Calu3 (cell line): ENCODE measurements around the gene IL12RB1. TPM values are rescaled to one million over a fixed set of nuclear protein-coding genes. Genes with fewer than 3 reads are reported as not detected.

Source experiments
- BruUV-seq: library from RNA; stranded (reverse); fragments of 400-500 nt; replicated peaks from 2 replicates; lab custom pipeline; 2021; lab: Mats Ljungman, UMichigan
- CTCF ChIA-PET: fragments of 300-600 bp; sonication (Branson Sonifier 250); formaldehyde crosslinking; loops from one replicate; lab custom pipeline; 2022; ENCODE audit warnings: antibody characterized with exemption; lab: Charles Lee
- DNase-seq: peaks from one replicate; pipeline ENCODE4 v3.0.0; 2022
- H3K27ac Mint-ChIP-seq: one replicate; pipeline ENCODE4 v1.8.0; 2022; ENCODE audit warnings: mixed read lengths; ENCODE audit not compliant: unreplicated experiment
- H3K27me3 Mint-ChIP-seq: one replicate; pipeline ENCODE4 v1.8.0; 2022; ENCODE audit warnings: mixed read lengths; ENCODE audit not compliant: unreplicated experiment
- H3K36me3 Mint-ChIP-seq: one replicate; pipeline ENCODE4 v1.8.0; 2022; ENCODE audit warnings: mild to moderate bottlenecking, moderate library complexity, mixed read lengths; ENCODE audit not compliant: insufficient read depth, unreplicated experiment
- H3K4me1 Mint-ChIP-seq: one replicate; pipeline ENCODE4 v1.8.0; 2022; ENCODE audit warnings: mild to moderate bottlenecking, low read depth, mixed read lengths; ENCODE audit not compliant: unreplicated experiment
- H3K4me3 Mint-ChIP-seq: one replicate; pipeline ENCODE4 v1.8.0; 2022; ENCODE audit warnings: mild to moderate bottlenecking, low read depth, moderate library complexity, mixed read lengths; ENCODE audit not compliant: unreplicated experiment
- H3K9me3 Mint-ChIP-seq: one replicate; pipeline ENCODE4 v1.8.0; 2022; ENCODE audit warnings: low read depth, mixed read lengths; ENCODE audit not compliant: unreplicated experiment
- CTCF ChIP-seq: fragments of 200-600 bp; IDR thresholded peaks from one replicate; pipeline ENCODE4 v1.8.0; 2022; ENCODE audit warnings: antibody characterized with exemption; ENCODE audit not compliant: unreplicated experiment
- intact Hi-C: fragments of 100-400 bp; cut with micrococcal nuclease; formaldehyde crosslinking; loops from one replicate; pipeline ENCODE4 v1.10.0; 2022; ENCODE audit not compliant: unreplicated experiment
- total RNA-seq: library from RNA; stranded (reverse); gene quantifications from 2 replicates; pipeline ENCODE4 v1.2.3, GENCODE V29; 2022

The IL12RB1 gene
- total RNA-seq, 1 experiment from 2014 or later: not detected

GRCh38 chr19:18055967-18056366 is 30.8 kb downstream of the IL12RB1 start:
- no peak overlapping the region for H3K4me3 Mint-ChIP-seq
- no peaks in the 10 kb centered on the region for H3K9me3 Mint-ChIP-seq
- no peak for TF ChIP-seq CTCF
- intact Hi-C loops: no loop called here
- peaks cover 4% of the 10 kb centered on the region for H3K27me3 Mint-ChIP-seq
- CTCF ChIA-PET: no interaction called here
- no peak for DNase-seq
- H3K4me1 Mint-ChIP-seq: peaks cover 8% of the 10 kb centered on the region
- no peaks in the 10 kb centered on the region for H3K36me3 Mint-ChIP-seq
- no TSS peak for BruUV-seq
- no peak overlapping the region for H3K27ac Mint-ChIP-seq

DNA sequence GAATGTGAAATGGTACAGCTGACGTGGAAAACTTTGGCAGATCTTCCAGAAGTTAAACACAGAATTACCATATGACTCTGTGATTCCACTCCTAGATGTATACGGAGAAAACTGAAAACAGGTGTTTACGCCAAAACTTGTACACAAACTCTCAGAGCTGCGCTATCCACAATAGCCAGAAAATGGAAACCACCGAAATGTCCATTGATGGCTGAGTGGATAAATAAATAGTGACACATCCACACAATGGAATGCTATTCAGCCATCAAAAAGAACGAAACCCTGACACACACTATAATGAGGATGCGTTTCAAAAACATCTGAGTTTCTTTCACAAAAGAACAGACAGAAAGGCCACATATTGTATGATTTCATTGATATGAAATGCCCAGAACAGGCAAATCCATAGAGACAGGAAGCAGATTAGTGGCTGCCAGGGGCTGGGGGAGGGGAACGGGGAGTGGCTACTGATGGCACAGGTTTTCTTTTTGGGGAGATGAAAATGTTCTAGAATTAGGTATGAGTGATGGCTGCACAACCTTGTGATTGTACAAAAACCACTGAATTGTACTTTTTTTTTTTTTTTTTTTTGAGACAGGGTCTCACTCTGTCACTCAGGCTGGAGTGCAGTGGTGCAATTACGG is 33.0 kb downstream of the IL12RB1 start:
- intact Hi-C loops: no loop called here
- no peak overlapping the region for H3K4me3 Mint-ChIP-seq
- H3K27me3 Mint-ChIP-seq: peaks cover 20% of the 10 kb centered on the region
- no peaks in the 10 kb centered on the region for H3K9me3 Mint-ChIP-seq
- peaks cover 16% of the 10 kb centered on the region for H3K4me1 Mint-ChIP-seq
- CTCF ChIA-PET: no interaction called here
- DNase-seq: no peak
- no TSS peak for BruUV-seq
- H3K36me3 Mint-ChIP-seq: no peaks in the 10 kb centered on the region
- H3K27ac Mint-ChIP-seq: no peak overlapping the region
- no peak for TF ChIP-seq CTCF

GRCh38 chr19:18051887-18052286 is 34.8 kb downstream of the IL12RB1 start:
- CTCF ChIA-PET: no interaction called here
- TF ChIP-seq CTCF: no peak
- no peak overlapping the region for H3K27ac Mint-ChIP-seq
- BruUV-seq: no TSS peak
- H3K36me3 Mint-ChIP-seq: no peaks in the 10 kb centered on the region
- intact Hi-C loops: no loop called here
- DNase-seq: no peak
- H3K27me3 Mint-ChIP-seq: peaks cover 20% of the 10 kb centered on the region
- peaks cover 8% of the 10 kb centered on the region for H3K4me1 Mint-ChIP-seq
- no peak overlapping the region for H3K4me3 Mint-ChIP-seq
- H3K9me3 Mint-ChIP-seq: no peaks in the 10 kb centered on the region

DNA sequence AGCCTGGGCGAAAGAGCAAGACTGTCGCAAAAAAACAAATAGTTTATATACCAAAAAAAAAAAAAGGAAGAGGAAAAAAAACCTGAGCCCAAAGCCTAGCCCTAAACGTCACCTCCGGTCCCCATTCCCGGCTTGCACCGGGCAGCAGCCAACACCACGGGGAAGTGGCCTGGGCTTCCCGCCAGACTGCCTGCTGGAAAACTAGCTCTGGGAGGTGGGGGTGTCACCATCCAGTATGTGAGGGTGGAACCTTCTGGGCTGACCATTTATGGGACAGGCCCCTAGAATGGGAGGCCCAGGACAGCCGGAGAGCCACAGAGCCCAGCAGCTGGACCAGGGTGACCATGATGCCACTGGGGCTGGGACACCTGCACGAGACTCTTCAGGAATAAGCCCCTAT is 37.3 kb downstream of the IL12RB1 start:
- CTCF ChIA-PET: no interaction called here
- BruUV-seq: no TSS peak
- Mint-ChIP-seq H3K27ac (no peak overlapping the region), H3K4me1 (peaks cover 26% of the 10 kb centered on the region), H3K36me3 (peaks cover 14% of the 10 kb centered on the region), H3K4me3 (no peak overlapping the region), H3K9me3 (no peaks in the 10 kb centered on the region), H3K27me3 (peaks cover 20% of the 10 kb centered on the region)
- intact Hi-C loops: no loop called here
- DNase-seq: no peak
- TF ChIP-seq CTCF: no peak
